Mesodermal cell (in vitro differentiated cells): ENCODE results near the gene PEX10.

ENCODE experiments used
- H3K27ac ChIP-seq: 2 replicates; pipeline ENCODE4 v1.7.0; 2013; ENCODE audit warnings: mild to moderate bottlenecking, low read depth, low read length, moderate library complexity; ENCODE audit not compliant: severe bottlenecking
- H3K36me3 ChIP-seq: 2 replicates; pipeline ENCODE4 v1.7.1; 2013; ENCODE audit warnings: mild to moderate bottlenecking, low read length, moderate library complexity; ENCODE audit not compliant: control insufficient read depth, insufficient read depth
- H3K4me1 ChIP-seq: one replicate; pipeline ENCODE4 v1.7.1; 2013; ENCODE audit warnings: mild to moderate bottlenecking, low read length; ENCODE audit not compliant: insufficient read depth, control insufficient read depth, poor library complexity, severe bottlenecking
- H3K4me3 ChIP-seq: 2 replicates; pipeline ENCODE4 v1.7.0; 2013; ENCODE audit warnings: low read length, control low read depth, mild to moderate bottlenecking; ENCODE audit not compliant: insufficient read depth, poor library complexity, severe bottlenecking; ENCODE audit errors: extremely low read depth
- H3K9me3 ChIP-seq: 2 replicates; pipeline ENCODE4 v1.7.1; 2013; ENCODE audit warnings: mild to moderate bottlenecking, low read length, moderate library complexity; ENCODE audit not compliant: control insufficient read depth
- WGBS, 2 experiments: methylation state at CpG; one replicate each; pipeline ENCODE4 v1.1.5; 2013; ENCODE audit warnings: missing lambda C conversion rate in 2 of 2; ENCODE audit not compliant: insufficient coverage in 2 of 2; 5-methylcytosine and 5-hydroxymethylcytosine counted together

Gene PEX10

DNA sequence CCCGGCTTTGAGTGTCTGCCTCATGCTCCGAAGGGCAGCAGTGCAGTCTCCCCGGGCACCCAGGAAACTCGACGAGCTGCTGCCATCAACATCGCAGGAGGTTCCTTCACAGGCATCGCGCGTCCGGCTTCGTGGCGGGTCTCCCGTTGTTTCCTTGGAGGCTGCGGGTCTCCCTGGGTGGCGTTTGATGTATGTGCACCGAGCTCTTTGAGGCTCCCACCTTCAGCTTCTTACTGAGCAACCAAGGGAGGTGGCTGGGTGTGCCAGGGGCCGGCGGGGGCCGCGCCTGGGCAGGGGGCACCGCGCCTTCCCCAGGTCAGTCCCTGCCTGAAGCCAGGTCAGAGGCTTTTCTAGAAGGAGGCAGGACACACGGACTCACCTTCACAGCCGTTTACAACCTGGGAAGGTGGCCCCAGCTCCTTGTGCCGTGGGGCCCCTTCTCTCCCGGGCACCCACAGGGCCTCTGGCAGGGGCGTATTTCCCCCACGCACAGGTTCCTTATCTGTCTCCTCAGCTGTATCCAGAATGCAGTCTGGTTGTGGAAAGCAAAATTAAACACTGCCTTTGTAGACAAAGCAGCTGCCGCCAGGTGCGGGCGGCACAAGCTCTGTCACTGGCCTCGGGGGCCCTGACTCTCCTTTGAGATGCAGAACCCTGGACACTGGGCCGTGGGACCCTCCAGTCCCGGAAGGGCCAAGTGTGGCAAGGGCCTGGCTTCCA, 21.7 kb upstream of the PEX10 start:
- no peaks in the 10 kb centered on the region for H3K4me1 ChIP-seq
- no peaks in the 10 kb centered on the region for H3K9me3 ChIP-seq
- no peak overlapping the region for H3K4me3 ChIP-seq
- no peaks in the 10 kb centered on the region for H3K36me3 ChIP-seq
- H3K27ac ChIP-seq: no peak overlapping the region
- WGBS, 2 experiments: 89 to 92% methylated on average over 29 to 34 of the region's 34 CpGs

DNA sequence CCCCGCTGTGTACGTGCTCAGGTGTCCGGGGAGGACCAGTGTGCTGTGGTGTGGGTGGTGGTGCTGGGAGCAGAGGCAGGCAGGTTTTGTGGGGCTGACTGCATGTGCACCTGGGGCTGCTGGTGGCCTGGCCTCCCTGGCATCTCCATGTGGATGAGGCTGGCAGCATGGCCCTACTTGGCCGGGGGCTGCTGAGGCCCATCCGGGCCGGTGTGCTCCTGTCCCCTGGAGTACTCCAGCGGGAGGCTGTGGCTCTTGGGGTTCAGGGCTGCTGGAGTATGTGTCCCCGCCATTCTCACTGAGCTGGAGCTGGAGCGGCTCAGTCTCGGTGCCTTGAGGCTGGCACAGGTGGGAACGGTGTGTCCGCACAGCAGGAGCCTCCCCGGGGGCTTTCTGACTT, 20.8 kb upstream of the PEX10 start:
- Histone ChIP-seq H3K27ac (no peak overlapping the region), H3K36me3 (no peaks in the 10 kb centered on the region), H3K4me1 (no peaks in the 10 kb centered on the region), H3K4me3 (no peak overlapping the region), H3K9me3 (no peaks in the 10 kb centered on the region)
- 88 to 92% methylated on average over 10 to 12 of the region's 13 CpGs for WGBS, 2 experiments

DNA sequence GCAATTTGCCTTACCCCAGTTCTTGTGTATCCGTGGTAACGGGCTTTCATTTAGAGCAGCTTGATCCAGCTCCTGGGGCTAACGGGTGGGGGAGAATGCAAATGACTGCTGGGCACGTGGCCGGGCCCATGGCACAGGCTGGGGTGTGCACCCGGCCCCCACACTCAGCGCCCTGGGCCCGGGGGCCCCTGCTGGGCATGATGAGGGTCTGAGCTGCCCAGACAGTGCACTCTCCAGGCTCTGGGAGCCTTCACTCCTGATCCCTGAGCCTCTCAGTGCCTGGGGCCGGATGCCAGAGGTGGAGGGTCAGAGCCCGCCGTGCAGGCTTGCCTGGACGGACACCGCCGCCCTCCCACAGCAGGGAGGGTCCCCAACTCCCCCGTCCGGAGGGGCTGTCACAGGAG, 20.1 kb upstream of the PEX10 start:
- 65 to 66% methylated on average over 10 to 12 of the region's 16 CpGs for WGBS, 2 experiments
- Histone ChIP-seq H3K36me3 (no peaks in the 10 kb centered on the region), H3K4me1 (no peaks in the 10 kb centered on the region), H3K4me3 (no peak overlapping the region), H3K27ac (no peak overlapping the region), H3K9me3 (no peaks in the 10 kb centered on the region)

DNA sequence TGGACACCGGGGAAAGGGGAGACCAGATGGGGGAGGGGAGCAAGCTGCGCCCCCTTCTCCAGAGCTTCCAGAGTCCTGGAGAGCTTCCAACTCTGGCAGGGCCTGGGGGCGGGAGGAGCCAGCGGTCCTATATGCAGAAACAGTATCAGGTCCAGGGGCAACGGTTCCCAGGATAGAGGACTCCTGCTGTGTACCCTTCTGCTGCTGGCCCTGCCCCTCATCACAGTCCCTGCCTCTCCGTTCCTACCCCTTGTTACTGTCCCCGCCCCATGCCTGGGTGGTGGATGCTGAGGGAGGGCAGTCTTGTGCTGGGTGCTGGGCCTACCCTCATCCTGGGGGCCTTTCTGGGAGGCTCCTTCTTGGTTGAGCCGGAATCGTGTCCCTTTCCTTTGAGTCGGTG, 19.2 kb upstream of the PEX10 start:
- no peaks in the 10 kb centered on the region for H3K36me3 ChIP-seq
- WGBS, 2 experiments: 66 to 67% methylated on average over 3 to 5 of the region's 10 CpGs
- no peaks in the 10 kb centered on the region for H3K4me1 ChIP-seq
- no peak overlapping the region for H3K4me3 ChIP-seq
- no peak overlapping the region for H3K27ac ChIP-seq
- H3K9me3 ChIP-seq: no peaks in the 10 kb centered on the region

DNA sequence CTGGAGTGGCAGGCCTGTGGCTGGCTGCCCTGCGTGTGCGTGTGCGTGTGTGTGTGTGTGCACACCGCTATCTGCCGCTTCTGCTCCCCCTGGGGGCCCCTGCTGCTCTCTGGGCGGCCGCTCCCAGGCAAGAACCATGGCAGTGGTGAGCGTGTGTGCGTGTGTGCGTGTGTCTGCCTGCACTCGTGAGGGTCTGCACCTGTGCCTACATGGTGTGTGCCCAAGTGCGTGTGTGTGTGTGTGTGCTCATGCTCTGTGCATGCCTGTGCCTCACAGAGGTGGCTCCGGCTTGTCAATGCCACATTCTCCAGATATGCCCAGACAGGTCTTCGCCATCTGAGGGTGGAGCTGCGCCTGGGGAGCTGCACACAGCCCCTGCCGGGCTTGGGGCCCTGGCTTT, 18.7 kb upstream of the PEX10 start:
- WGBS, 2 experiments: 88 to 94% methylated on average over 7 to 16 of the region's 16 CpGs
- Histone ChIP-seq H3K36me3 (no peaks in the 10 kb centered on the region), H3K9me3 (no peaks in the 10 kb centered on the region), H3K4me1 (no peaks in the 10 kb centered on the region), H3K4me3 (no peak overlapping the region), H3K27ac (no peak overlapping the region)

DNA sequence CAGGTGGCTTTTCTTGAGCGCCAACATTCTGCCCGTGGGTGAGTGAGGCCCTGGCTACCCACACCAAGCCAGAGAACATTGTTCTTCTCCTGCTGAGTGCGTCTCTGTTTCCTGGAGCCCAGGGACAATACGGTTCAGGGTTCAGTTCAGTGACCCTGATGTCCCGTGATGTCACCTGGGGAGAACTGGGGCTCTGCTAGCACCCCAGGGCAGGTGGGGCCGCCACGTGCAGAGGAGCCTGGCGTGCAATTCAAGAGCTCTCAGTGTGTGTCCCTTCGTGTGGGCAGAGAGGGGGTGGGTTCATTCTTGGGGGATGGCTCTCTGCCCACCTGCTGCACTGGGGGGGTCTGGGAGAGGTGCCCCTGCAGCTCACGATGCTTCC, 18.2 kb upstream of the PEX10 start:
- H3K4me1 ChIP-seq: no peaks in the 10 kb centered on the region
- H3K27ac ChIP-seq: no peak overlapping the region

DNA sequence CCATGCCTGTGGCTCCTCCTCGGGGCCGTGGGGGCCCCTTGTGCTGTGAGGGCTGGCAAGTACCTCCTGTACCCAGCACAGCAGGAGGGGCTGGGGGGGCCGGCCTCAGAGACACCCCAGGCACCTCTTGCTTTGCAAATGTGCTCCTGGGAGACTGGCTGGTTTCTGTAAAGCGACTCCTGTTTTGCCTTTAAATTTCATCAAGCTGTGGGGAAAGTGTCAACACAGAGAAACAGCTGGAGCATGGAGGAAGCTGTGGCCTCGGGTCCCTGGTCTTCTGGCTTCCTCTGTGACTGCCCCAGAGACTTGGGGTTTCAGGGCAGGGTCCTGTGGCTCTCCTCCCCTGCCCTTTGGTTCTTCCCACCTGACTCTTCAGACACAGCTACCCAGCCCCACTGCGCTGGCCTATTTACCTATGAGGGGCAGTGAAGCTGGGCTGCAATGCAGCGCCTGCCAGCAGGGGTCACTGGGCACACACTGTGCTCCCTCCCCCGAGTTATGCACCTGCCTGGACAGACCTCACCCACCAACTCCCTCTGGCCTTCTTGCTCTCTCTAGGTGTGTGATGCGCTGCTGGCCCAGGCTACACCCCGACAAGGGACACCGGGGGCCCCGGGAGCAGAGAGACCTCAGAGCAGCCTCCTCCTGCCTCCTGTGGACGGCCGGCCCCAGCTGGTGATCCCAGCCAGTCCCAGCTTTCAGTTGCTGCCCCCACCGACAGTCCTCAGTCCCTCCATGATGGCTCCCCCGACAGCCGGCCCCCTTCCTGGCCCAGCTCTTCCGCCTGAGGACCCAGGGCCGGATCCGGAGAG, 17.6 kb upstream of the PEX10 start:
- H3K9me3 ChIP-seq: no peaks in the 10 kb centered on the region
- H3K36me3 ChIP-seq: no peaks in the 10 kb centered on the region
- H3K4me1 ChIP-seq: no peaks in the 10 kb centered on the region
- 87 to 93% methylated on average over 14 to 20 of the region's 20 CpGs for WGBS, 2 experiments
- H3K4me3 ChIP-seq: no peak overlapping the region
- H3K27ac ChIP-seq: no peak overlapping the region

More for the DNA sequence above, 18.2 kb upstream of the PEX10 start:
- Histone ChIP-seq H3K36me3 (no peaks in the 10 kb centered on the region), H3K4me3 (no peak overlapping the region), H3K9me3 (no peaks in the 10 kb centered on the region)
- 78 to 87% methylated on average over 5 to 9 of the region's 10 CpGs for WGBS, 2 experiments

DNA sequence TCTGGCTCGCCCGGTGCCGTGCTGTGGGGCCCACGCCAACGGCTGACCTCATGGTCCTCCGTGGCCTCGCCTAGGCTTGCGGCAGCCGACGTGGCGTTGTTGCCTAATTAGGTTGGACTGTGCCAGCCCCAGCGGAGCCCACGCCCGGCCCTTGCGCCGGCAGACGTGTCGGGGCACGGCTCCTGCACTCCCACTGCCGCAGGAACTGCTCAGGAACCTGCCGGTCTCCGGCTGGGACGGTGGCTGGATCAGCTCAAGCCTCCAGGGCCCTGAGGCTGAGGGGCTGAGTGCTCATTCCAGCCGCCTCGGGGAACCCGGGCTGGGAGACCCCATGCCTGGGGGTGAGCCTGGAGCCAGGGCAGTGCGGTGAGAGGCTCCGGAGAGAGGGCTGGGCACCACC, 16.1 kb upstream of the PEX10 start:
- no peaks in the 10 kb centered on the region for H3K9me3 ChIP-seq
- 94 to 95% methylated on average over 25 to 28 of the region's 28 CpGs for WGBS, 2 experiments
- H3K36me3 ChIP-seq: no peaks in the 10 kb centered on the region
- H3K27ac ChIP-seq: no peak overlapping the region
- no peaks in the 10 kb centered on the region for H3K4me1 ChIP-seq
- H3K4me3 ChIP-seq: no peak overlapping the region

DNA sequence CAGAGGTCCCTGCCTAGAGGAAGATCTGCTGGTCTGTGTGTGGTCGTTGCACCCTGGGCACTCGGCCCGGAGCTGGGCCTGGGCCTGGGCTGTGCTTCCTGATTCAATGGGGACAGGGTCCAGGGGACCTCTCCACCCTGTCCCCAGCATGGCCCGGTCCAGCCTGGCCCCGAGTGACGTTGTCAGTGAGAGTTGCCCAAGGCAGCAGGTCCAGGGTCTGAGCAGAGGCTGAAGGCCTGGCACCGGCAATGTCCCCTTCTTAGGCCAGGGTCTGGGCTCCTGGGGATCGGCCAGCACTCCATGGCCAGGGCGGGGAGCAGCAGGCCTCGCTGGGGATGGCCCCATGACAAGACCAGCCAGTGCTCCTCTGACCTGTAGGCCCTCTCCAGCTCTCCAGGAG, 15.6 kb upstream of the PEX10 start:
- H3K27ac ChIP-seq: no peak overlapping the region
- no peak overlapping the region for H3K4me3 ChIP-seq
- H3K9me3 ChIP-seq: peaks cover 2% of the 10 kb centered on the region
- H3K4me1 ChIP-seq: no peaks in the 10 kb centered on the region
- WGBS, 2 experiments: 90 to 94% methylated on average over 8 to 10 of the region's 10 CpGs
- no peaks in the 10 kb centered on the region for H3K36me3 ChIP-seq

DNA sequence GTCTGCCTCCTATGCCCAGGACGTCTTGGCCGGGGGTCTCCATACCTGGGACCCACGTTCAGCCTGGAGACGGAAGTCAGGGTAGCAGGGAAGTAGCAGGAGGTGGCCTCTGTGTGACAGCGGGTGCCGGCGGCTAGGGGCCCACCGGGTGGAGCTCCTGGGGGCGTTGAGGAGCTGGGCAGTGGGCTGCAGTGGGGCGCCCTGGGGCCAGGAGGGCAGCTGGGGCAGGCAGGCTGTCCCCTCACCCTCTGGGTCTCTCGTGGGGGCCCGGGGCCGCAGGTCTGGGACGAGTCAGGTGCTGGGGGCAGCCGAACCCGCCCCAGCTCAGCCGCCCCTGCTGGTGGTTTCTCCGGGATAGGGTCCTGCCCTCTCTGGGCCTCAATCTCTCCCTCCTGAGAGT, 14.7 kb upstream of the PEX10 start:
- peaks cover 7% of the 10 kb centered on the region for H3K9me3 ChIP-seq
- WGBS, 2 experiments: 81 to 88% methylated on average over 15 to 16 of the region's 18 CpGs

DNA sequence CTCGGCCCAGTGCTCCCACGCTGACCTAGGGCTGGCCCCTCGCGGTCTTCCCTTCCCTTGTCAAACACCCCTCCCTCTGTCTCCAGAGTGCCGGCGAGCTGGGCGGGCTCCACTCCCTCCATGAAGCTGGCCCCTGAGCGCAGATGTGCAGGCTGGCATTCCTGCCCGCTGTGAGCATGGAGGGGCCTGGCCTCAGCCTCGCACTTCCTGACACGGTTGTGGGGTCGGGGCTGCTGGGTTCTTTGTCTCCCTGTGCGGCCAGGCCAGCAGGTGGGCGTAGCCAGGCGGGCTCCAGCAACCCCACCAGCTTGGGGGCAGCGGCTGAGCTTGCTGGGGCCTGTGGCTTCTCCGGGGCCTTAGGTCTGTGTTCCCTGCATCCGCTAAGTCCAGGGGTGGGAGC, 14.2 kb upstream of the PEX10 start:
- 82 to 84% methylated on average over 13 to 18 of the region's 18 CpGs for WGBS, 2 experiments

More for the DNA sequence above, 14.7 kb upstream of the PEX10 start:
- Histone ChIP-seq H3K4me3 (no peak overlapping the region), H3K4me1 (no peaks in the 10 kb centered on the region), H3K36me3 (no peaks in the 10 kb centered on the region), H3K27ac (no peak overlapping the region)

More for the DNA sequence above, 14.2 kb upstream of the PEX10 start:
- Histone ChIP-seq H3K4me1 (no peaks in the 10 kb centered on the region), H3K9me3 (peaks cover 7% of the 10 kb centered on the region), H3K36me3 (no peaks in the 10 kb centered on the region), H3K27ac (no peak overlapping the region), H3K4me3 (no peak overlapping the region)
